Erythroblast (primary cell): ENCODE results near the gene C8B.

Source experiments
- GATA1 ChIP-seq: IDR thresholded peaks from 2 replicates; pipeline ENCODE4 v1.6.1; 2011; ENCODE audit warnings: low read depth, mild to moderate bottlenecking, control low read depth, low read length, moderate library complexity
- POLR2A ChIP-seq: IDR thresholded peaks from 2 replicates; pipeline ENCODE4 v1.6.1; 2011; ENCODE audit warnings: mild to moderate bottlenecking, low read length

- no peak for TF ChIP-seq POLR2A
- TF ChIP-seq GATA1 = no peak
Observed at GRCh38 chr1:56983484-56983883, 17.7 kb upstream of the C8B start.
